ENCODE measurements around the gene HOXA10.

The HOXA10 gene

GRCh38 chr7:27189997-27190748 is 16.1 kb upstream of the HOXA10 start:
- no peak for DNase-seq (ENCODE audit: low spot score)

- peak; percentile 49 for DNase-seq (ENCODE audit: low spot score)
These were observed 15.3 kb upstream of the HOXA10 start for GRCh38 chr7:27189295-27189996.

GRCh38 chr7:27188386-27189294 is 14.5 kb upstream of the HOXA10 start:
- DNase-seq (ENCODE audit: low spot score): peak; percentile 23

- peak; percentile 4 for DNase-seq (ENCODE audit: low spot score)
These were observed 13.6 kb upstream of the HOXA10 start for GRCh38 chr7:27187475-27188385.

GRCh38 chr7:27186668-27187474 is 12.8 kb upstream of the HOXA10 start:
- peak; percentile 2 for DNase-seq (ENCODE audit: low spot score)

- peak; percentile 29 for DNase-seq (ENCODE audit: low spot score)
These were observed 11.9 kb upstream of the HOXA10 start for GRCh38 chr7:27185854-27186667.

- peak; percentile 87 for DNase-seq (ENCODE audit: low spot score)
These were observed 11.1 kb upstream of the HOXA10 start, which contains the start of gene HOXA11 for GRCh38 chr7:27185013-27185853. Gene HOXA11 (minus strand): TSS chr7:27185232. CDS start chr7:27185144, 88 bp downstream.

- peak; percentile 49 for DNase-seq (ENCODE audit: low spot score)
These were observed 10.4 kb upstream of the HOXA10 start for GRCh38 chr7:27184337-27185012.

- DNase-seq (ENCODE audit: low spot score): peak; percentile 38
These were observed 9.7 kb upstream of the HOXA10 start for GRCh38 chr7:27183682-27184336.

GRCh38 chr7:27182861-27183681 is 9.0 kb upstream of the HOXA10 start:
- DNase-seq (ENCODE audit: low spot score): peak; percentile 14

- peak; percentile 1 for DNase-seq (ENCODE audit: low spot score)
These were observed 8.2 kb upstream of the HOXA10 start for GRCh38 chr7:27182285-27182841.

GRCh38 chr7:27181795-27182275 is 7.7 kb upstream of the HOXA10 start:
- peak; percentile 3 for DNase-seq (ENCODE audit: low spot score)

- peak; percentile 4 for DNase-seq (ENCODE audit: low spot score)
These were observed 6.6 kb upstream of the HOXA10 start for GRCh38 chr7:27180431-27181420.

- peak; percentile 91 for DNase-seq (ENCODE audit: low spot score)
These were observed 5.6 kb upstream of the HOXA10 start for GRCh38 chr7:27179503-27180430.

Data from kidney tubule cell (primary cell).